Nephron progenitor cell (in vitro differentiated cells): ENCODE results near the gene CD151.

Experiments used
- DNase-seq: peaks from one replicate; pipeline ENCODE4 v3.0.0; 2021
- H3K27ac Mint-ChIP-seq: 2 replicates; pipeline ENCODE4 v1.8.0; 2021; ENCODE audit warnings: mild to moderate bottlenecking, moderate library complexity, mixed read lengths
- H3K27me3 Mint-ChIP-seq: 2 replicates; pipeline ENCODE4 v1.8.0; 2021; ENCODE audit warnings: mild to moderate bottlenecking, low read depth, mixed read lengths; ENCODE audit not compliant: poor library complexity
- H3K36me3 Mint-ChIP-seq: 2 replicates; pipeline ENCODE4 v1.8.0; 2021; ENCODE audit warnings: low read depth, mixed read lengths
- H3K4me1 Mint-ChIP-seq: 2 replicates; pipeline ENCODE4 v1.8.0; 2021; ENCODE audit warnings: mixed read lengths
- H3K4me3 Mint-ChIP-seq: 2 replicates; pipeline ENCODE4 v1.8.0; 2021; ENCODE audit warnings: mild to moderate bottlenecking, moderate library complexity, mixed read lengths
- H3K9me3 Mint-ChIP-seq: 2 replicates; pipeline ENCODE4 v1.8.0; 2021; ENCODE audit warnings: mild to moderate bottlenecking, moderate library complexity, mixed read lengths
- CTCF ChIP-seq: fragments of 200-600 bp; sonication (generic); IDR thresholded peaks from 2 replicates; pipeline ENCODE4 v1.5.0; 2021; ENCODE audit warnings: antibody characterized with exemption

The CD151 gene

GRCh38 chr11:871472-871871, 38.7 kb downstream of the CD151 start:
- Mint-ChIP-seq H3K27ac (no peak overlapping the region), H3K4me1 (peaks cover 5% of the 10 kb centered on the region), H3K27me3 (no peaks in the 10 kb centered on the region), H3K9me3 (no peaks in the 10 kb centered on the region), H3K36me3 (peaks cover 22% of the 10 kb centered on the region), H3K4me3 (no peak overlapping the region)
- no peak for DNase-seq
- TF ChIP-seq CTCF, result no peak

GRCh38 chr11:872799-873198, 40.0 kb downstream of the CD151 start:
- H3K4me3 Mint-ChIP-seq, result no peak overlapping the region

GRCh38 chr11:873706-874105, 41.0 kb downstream of the CD151 start:
- H3K36me3 Mint-ChIP-seq, result peaks cover 31% of the 10 kb centered on the region
- H3K4me1 Mint-ChIP-seq, result peaks cover 10% of the 10 kb centered on the region
- no peak for DNase-seq
- TF ChIP-seq CTCF, result no peak
- peak overlapping the region; percentile 66 for H3K27ac Mint-ChIP-seq
- no peaks in the 10 kb centered on the region for H3K27me3 Mint-ChIP-seq
- H3K9me3 Mint-ChIP-seq, result no peaks in the 10 kb centered on the region
- H3K4me3 Mint-ChIP-seq, result no peak overlapping the region

More at GRCh38 chr11:872799-873198, 40.0 kb downstream of the CD151 start:
- H3K4me1 Mint-ChIP-seq, result peaks cover 8% of the 10 kb centered on the region
- DNase-seq, result no peak
- H3K27me3 Mint-ChIP-seq, result no peaks in the 10 kb centered on the region
- no peak overlapping the region for H3K27ac Mint-ChIP-seq
- H3K36me3 Mint-ChIP-seq, result peaks cover 28% of the 10 kb centered on the region
- no peak for TF ChIP-seq CTCF
- H3K9me3 Mint-ChIP-seq, result no peaks in the 10 kb centered on the region

- no peak for DNase-seq
- peaks cover 39% of the 10 kb centered on the region for H3K36me3 Mint-ChIP-seq
- no peaks in the 10 kb centered on the region for H3K27me3 Mint-ChIP-seq
- H3K9me3 Mint-ChIP-seq, result no peaks in the 10 kb centered on the region
- no peak for TF ChIP-seq CTCF
- H3K4me3 Mint-ChIP-seq, result no peak overlapping the region
- no peak overlapping the region for H3K27ac Mint-ChIP-seq
- H3K4me1 Mint-ChIP-seq, result peaks cover 6% of the 10 kb centered on the region
Measured at GRCh38 chr11:875203-875602, 42.5 kb downstream of the CD151 start.

- no peak for DNase-seq
- Mint-ChIP-seq H3K36me3 (peaks cover 44% of the 10 kb centered on the region), H3K27ac (no peak overlapping the region), H3K27me3 (no peaks in the 10 kb centered on the region), H3K4me3 (no peak overlapping the region), H3K4me1 (peaks cover 12% of the 10 kb centered on the region), H3K9me3 (no peaks in the 10 kb centered on the region)
- TF ChIP-seq CTCF, result no peak
Measured at GRCh38 chr11:875769-876301, 43.1 kb downstream of the CD151 start.

- Mint-ChIP-seq H3K27me3 (no peaks in the 10 kb centered on the region), H3K4me1 (peaks cover 13% of the 10 kb centered on the region), H3K9me3 (no peaks in the 10 kb centered on the region), H3K4me3 (no peak overlapping the region), H3K27ac (no peak overlapping the region), H3K36me3 (peaks cover 49% of the 10 kb centered on the region)
- TF ChIP-seq CTCF, result no peak
- no peak for DNase-seq
Measured at GRCh38 chr11:876545-876944, 43.8 kb downstream of the CD151 start.
